ENCODE results near the gene ZBTB24.

DNA sequence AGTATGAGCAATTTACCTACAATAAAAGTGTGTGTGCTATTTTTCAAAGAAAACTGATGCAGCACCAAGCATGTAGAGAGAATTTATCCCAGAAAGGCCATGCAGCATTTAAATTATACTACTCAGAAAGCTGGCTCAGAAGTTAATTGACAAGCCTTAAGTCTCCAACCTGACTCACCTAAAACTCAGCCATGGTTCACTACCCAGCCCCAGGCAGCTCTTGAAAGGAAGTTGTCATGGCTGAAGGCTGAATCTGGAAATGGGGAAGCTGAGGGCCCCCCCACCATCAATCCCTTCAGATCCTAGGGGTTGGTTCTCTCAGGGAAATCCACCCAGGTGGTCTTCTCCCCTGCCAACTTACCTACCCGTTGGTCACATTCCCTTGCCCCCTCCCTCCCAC, 62.3 kb downstream of the ZBTB24 start:
- TF ChIP-seq POLR2AphosphoS5 (IDR thresholded peaks at IDR 0.05): no peak
- no peak for TF ChIP-seq POLR2A (IDR thresholded peaks at IDR 0.05)
- TF ChIP-seq, protein P1, sequence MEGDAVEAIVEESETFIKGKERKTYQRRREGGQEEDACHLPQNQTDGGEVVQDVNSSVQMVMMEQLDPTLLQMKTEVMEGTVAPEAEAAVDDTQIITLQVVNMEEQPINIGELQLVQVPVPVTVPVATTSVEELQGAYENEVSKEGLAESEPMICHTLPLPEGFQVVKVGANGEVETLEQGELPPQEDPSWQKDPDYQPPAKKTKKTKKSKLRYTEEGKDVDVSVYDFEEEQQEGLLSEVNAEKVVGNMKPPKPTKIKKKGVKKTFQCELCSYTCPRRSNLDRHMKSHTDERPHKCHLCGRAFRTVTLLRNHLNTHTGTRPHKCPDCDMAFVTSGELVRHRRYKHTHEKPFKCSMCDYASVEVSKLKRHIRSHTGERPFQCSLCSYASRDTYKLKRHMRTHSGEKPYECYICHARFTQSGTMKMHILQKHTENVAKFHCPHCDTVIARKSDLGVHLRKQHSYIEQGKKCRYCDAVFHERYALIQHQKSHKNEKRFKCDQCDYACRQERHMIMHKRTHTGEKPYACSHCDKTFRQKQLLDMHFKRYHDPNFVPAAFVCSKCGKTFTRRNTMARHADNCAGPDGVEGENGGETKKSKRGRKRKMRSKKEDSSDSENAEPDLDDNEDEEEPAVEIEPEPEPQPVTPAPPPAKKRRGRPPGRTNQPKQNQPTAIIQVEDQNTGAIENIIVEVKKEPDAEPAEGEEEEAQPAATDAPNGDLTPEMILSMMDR (IDR thresholded peaks at IDR 0.05 in 8 of 11, conservative IDR thresholded peaks at IDR 0.05 in 3 of 11): no peak

Measured in spleen (tissue), 7 donors.